ENCODE results near the gene CRYGD.

DNA sequence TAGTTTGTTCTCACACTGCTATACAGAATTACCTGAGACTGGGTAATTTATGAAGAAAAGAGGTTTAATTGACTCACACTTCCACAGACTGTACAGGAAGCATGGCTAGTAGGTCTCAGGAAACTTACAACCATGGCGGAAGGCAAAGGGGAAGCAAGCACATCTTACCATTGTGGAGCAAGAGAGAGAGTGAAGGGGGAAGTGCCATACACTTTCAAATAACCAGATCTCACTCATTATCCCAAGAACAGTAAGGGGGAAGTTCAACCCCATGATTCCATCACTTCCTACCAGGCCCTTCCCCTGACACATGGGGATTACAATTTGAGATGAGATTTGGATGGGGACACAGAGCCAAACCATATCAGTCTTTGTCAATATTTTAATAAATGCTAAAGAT, 26.6 kb upstream of the CRYGD start:
- TF ChIP-seq, protein P1, sequence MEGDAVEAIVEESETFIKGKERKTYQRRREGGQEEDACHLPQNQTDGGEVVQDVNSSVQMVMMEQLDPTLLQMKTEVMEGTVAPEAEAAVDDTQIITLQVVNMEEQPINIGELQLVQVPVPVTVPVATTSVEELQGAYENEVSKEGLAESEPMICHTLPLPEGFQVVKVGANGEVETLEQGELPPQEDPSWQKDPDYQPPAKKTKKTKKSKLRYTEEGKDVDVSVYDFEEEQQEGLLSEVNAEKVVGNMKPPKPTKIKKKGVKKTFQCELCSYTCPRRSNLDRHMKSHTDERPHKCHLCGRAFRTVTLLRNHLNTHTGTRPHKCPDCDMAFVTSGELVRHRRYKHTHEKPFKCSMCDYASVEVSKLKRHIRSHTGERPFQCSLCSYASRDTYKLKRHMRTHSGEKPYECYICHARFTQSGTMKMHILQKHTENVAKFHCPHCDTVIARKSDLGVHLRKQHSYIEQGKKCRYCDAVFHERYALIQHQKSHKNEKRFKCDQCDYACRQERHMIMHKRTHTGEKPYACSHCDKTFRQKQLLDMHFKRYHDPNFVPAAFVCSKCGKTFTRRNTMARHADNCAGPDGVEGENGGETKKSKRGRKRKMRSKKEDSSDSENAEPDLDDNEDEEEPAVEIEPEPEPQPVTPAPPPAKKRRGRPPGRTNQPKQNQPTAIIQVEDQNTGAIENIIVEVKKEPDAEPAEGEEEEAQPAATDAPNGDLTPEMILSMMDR (conservative IDR thresholded peaks at IDR 0.05) = no peak
- no peak for TF ChIP-seq ZFX (IDR thresholded peaks at IDR 0.05)
